GM20431 (cell line): ENCODE results near the gene PECR.

Experiments used
- in situ Hi-C: fragments of 300-500 bp; cut with MseI, MboI; formaldehyde crosslinking; loops from one replicate; pipeline ENCODE4 v1.15.0; 2020; ENCODE audit warnings: low sequenced_read_pairs; ENCODE audit not compliant: unreplicated experiment

Gene PECR

GRCh38 chr2:216074380-216074779 is 7.2 kb downstream of the PECR start:
- in situ Hi-C loops = no loop called here

GRCh38 chr2:216073773-216074172 is 7.8 kb downstream of the PECR start:
- in situ Hi-C loops = no loop called here

GRCh38 chr2:216072473-216072872 is 9.1 kb downstream of the PECR start:
- in situ Hi-C loops = no loop called here

GRCh38 chr2:216071111-216071851 is 10.3 kb downstream of the PECR start:
- in situ Hi-C loops = no loop called here

- in situ Hi-C loops = no loop called here
Measured at GRCh38 chr2:216070195-216070594, 11.4 kb downstream of the PECR start.

GRCh38 chr2:216069028-216069427 is 12.6 kb downstream of the PECR start:
- in situ Hi-C loops = no loop called here

GRCh38 chr2:216066230-216066629 is 15.4 kb downstream of the PECR start:
- in situ Hi-C loops = no loop called here

GRCh38 chr2:216064665-216065064 is 16.9 kb downstream of the PECR start:
- in situ Hi-C loops = no loop called here

GRCh38 chr2:216064014-216064630 is 17.5 kb downstream of the PECR start:
- in situ Hi-C loops = no loop called here

GRCh38 chr2:216059233-216059834 is 22.3 kb downstream of the PECR start:
- in situ Hi-C loops = no loop called here

GRCh38 chr2:216057688-216058193 is 23.9 kb downstream of the PECR start:
- in situ Hi-C loops = no loop called here

- in situ Hi-C loops = no loop called here
Measured at GRCh38 chr2:216056739-216057138, 24.9 kb downstream of the PECR start.

GRCh38 chr2:216055680-216056079 is 25.9 kb downstream of the PECR start:
- in situ Hi-C loops = no loop called here

GRCh38 chr2:216052420-216052819 is 29.2 kb downstream of the PECR start:
- in situ Hi-C loops = no loop called here

- in situ Hi-C loops = no loop called here
Measured at GRCh38 chr2:216051350-216051749, 30.3 kb downstream of the PECR start.

- in situ Hi-C loops = no loop called here
Measured at GRCh38 chr2:216049452-216049851, 32.2 kb downstream of the PECR start.

- in situ Hi-C loops = no loop called here
Measured at GRCh38 chr2:216047397-216047796, 34.2 kb downstream of the PECR start.

- in situ Hi-C loops = no loop called here
Measured at GRCh38 chr2:216044883-216045486, 36.6 kb downstream of the PECR start.

- in situ Hi-C loops = no loop called here
Measured at GRCh38 chr2:216043949-216044348, 37.7 kb downstream of the PECR start.

- in situ Hi-C loops = no loop called here
Measured at GRCh38 chr2:216041438-216041837, 40.2 kb downstream of the PECR start.

GRCh38 chr2:216039918-216040317 is 41.7 kb downstream of the PECR start:
- in situ Hi-C loops = no loop called here
